ENCODE results near the gene MUC3A.
"Not testable (repeated sequence)": the region's sequence is repeated elsewhere in the genome, so short reads cannot be mapped to it uniquely, and the experiment has no call there.

MUC3A gene

DNA sequence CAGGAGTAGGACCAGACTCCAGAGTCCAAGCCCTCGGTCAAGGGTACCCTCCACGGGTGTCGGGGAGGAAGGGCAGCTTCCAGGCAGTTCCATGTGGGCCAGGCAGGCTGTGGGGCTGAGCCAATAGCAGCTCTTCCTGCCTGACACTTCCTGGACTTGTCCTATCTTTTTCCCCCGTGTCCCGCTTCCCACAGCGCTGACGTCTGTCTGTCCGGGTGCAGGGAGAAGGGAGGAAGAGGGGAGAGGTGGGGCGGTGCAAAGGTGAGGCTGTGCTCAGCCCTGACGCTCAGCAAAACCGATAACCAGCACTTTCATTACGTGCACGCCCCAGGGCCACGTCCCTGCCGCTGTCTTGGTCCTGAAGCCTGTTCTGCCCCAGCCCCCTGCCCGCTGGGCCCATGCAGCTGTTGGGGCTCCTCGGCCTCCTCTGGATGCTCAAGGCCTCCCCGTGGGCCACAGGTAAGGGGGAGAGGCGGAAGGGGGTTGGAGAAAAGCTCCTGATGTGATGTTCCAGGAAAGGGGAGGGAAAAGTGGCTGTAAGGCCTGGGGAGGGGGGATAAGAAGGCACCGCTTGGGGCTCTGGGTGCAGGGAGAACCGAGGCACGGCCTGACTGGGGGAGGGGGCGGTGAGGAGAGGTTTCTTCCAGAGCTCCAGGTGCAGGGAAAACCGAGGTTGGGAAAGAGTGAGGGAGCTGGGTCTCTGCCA is at the start of gene MUC3A:
Gene MUC3A (plus strand): TSS at position 308 of the 706 bp plus-strand sequence. CDS start 91 bp downstream, at position 399.
- no peak for TF ChIP-seq CTCF (IDR thresholded peaks at IDR 0.05; ENCODE audit: insufficient read depth, low read depth, low read length, missing control alignments)
- DNase-seq (ENCODE audit: low read depth) = no peak
- no peak within 1 kb of the TSS for H3K4me3 ChIP-seq (ENCODE audit: low read length)

DNA sequence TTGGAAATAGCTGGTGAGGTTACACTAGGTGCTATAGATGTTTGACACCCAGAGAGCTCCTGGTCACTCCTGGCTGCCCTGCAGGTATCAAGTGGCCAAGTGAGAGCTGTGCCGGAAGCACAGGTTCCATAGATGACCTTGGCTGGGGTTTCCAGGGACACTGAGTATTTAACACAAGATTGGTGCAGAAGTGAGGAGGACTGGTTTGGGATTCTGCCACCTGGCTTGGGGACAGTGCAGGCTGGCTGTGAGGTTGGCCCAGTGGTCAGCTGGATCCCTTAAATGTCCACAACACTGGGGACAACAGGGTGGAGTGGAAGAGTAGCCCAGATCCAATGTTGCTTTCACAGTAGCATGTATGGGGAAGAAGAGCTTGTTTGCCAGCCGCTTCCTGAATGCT is 48.4 kb upstream of the MUC3A start:
- no peak overlapping the region for H3K4me3 ChIP-seq (ENCODE audit: low read length)
- DNase-seq (ENCODE audit: low read depth) = no peak
- no peak for TF ChIP-seq CTCF (IDR thresholded peaks at IDR 0.05; ENCODE audit: insufficient read depth, low read depth, low read length, missing control alignments)

GRCh38 chr7:100901921-100902332 is 47.4 kb upstream of the MUC3A start:
- DNase-seq (ENCODE audit: low read depth) = no peak
- TF ChIP-seq CTCF (IDR thresholded peaks at IDR 0.05; ENCODE audit: insufficient read depth, low read depth, low read length, missing control alignments) = no peak
- no peak overlapping the region for H3K4me3 ChIP-seq (ENCODE audit: low read length)

- no peak for DNase-seq (ENCODE audit: low read depth)
- TF ChIP-seq CTCF (IDR thresholded peaks at IDR 0.05; ENCODE audit: insufficient read depth, low read depth, low read length, missing control alignments) = no peak
- H3K4me3 ChIP-seq (ENCODE audit: low read length) = no peak overlapping the region
Observed at GRCh38 chr7:100902638-100903037, 46.7 kb upstream of the MUC3A start.

GRCh38 chr7:100908512-100908911 is 40.8 kb upstream of the MUC3A start:
- H3K4me3 ChIP-seq (ENCODE audit: low read length) = no peak overlapping the region
- TF ChIP-seq CTCF (IDR thresholded peaks at IDR 0.05; ENCODE audit: insufficient read depth, low read depth, low read length, missing control alignments) = no peak
- DNase-seq (ENCODE audit: low read depth) = no peak

GRCh38 chr7:100910443-100910842 is 38.9 kb upstream of the MUC3A start:
- not testable (repeated sequence) for DNase-seq (ENCODE audit: low read depth); H3K4me3 ChIP-seq (ENCODE audit: low read length)

- TF ChIP-seq CTCF (IDR thresholded peaks at IDR 0.05; ENCODE audit: insufficient read depth, low read depth, low read length, missing control alignments) = no peak
- H3K4me3 ChIP-seq (ENCODE audit: low read length) = no peak overlapping the region
Observed at GRCh38 chr7:100911484-100911883, 37.9 kb upstream of the MUC3A start.

More at GRCh38 chr7:100911484-100911883, 37.9 kb upstream of the MUC3A start:
- no peak for DNase-seq (ENCODE audit: low read depth)

Data from epithelial cell of esophagus (primary cell).